OCI-LY3 (cell line): ENCODE data around the gene RXRA.

Experiments
- CTCF ChIP-seq: fragments of 200-600, 300-600 bp; sonication (generic); IDR thresholded peaks from 2 replicates; pipeline ENCODE4 v1.5.1; 2014; ENCODE audit warnings: antibody characterized with exemption, low read length, low read depth
- EZH2phosphoT487 ChIP-seq: fragments of 200-600 bp; shearing (Covaris generic); IDR thresholded peaks from 2 replicates; pipeline ENCODE4 v1.6.1; 2018; ENCODE audit warnings: antibody characterized with exemption, mixed run types, low read depth

DNA sequence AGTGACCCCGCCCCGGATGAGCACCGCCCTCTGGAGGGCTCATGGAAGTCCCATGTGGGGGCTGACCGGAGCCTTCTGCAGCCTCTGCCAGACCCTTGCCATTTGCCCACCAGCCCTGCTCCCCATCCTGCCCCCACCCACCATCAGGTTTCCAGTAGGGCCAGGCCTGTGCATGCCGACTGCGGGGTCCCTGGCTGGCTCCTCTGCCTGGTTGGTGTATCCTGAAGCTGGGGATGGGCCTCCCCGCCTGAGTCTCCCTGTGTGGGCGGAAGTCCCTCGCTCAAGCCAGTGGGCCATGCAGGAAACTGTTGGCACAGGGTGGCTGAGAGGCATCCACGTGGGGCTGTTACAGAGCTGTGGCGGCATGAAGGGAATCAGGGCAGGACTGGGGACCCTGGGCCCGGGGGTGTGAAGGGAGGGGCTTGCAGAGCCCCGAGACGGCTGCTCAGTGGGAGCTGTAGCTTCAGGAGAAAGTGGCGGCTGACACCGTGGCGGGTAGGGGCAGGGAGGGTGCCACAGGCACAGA, 88.7 kb downstream of the RXRA start:
- TF ChIP-seq CTCF (no peak), EZH2phosphoT487 (no peak)
